Measurements from ENCODE around the gene RNU5D-1. TPM values are rescaled to one million over a fixed set of nuclear protein-coding genes. Genes with fewer than 3 reads are reported as not detected.
A peak's percentile ranks its signal among the peaks of the same experiment; 100 is the strongest.

Gene RNU5D-1
- polyA plus RNA-seq, 5 donors, result 1.4 to 4.3 TPM; not detected in 3

DNA sequence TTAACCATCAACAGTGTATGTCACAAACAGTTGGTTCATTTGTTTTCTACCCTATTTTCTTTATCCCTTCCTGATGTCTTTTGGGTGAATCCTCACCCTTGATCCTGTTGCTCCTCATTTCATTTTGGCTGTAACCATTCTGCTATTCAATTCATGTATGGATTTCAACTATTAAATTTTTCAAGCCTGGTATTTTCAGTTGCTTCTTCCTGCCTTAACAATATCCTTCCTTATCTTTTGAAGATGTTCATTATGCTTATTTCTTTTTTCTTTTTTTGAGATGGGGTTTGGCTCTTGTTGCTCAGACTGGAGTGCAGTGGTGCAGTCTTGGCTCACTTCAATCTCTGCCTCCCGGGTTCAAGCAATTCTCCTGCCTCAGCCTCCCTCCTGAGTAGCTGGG, 2.8 kb upstream of the RNU5D-1 start:
- DNase-seq, result no peak

GRCh38 chr1:44733365-44733764, 2.4 kb upstream of the RNU5D-1 start:
- no peak for DNase-seq

- DNase-seq, result no peak
These were observed 5.8 kb downstream of the RNU5D-1 start for GRCh38 chr1:44724955-44725698.

DNA sequence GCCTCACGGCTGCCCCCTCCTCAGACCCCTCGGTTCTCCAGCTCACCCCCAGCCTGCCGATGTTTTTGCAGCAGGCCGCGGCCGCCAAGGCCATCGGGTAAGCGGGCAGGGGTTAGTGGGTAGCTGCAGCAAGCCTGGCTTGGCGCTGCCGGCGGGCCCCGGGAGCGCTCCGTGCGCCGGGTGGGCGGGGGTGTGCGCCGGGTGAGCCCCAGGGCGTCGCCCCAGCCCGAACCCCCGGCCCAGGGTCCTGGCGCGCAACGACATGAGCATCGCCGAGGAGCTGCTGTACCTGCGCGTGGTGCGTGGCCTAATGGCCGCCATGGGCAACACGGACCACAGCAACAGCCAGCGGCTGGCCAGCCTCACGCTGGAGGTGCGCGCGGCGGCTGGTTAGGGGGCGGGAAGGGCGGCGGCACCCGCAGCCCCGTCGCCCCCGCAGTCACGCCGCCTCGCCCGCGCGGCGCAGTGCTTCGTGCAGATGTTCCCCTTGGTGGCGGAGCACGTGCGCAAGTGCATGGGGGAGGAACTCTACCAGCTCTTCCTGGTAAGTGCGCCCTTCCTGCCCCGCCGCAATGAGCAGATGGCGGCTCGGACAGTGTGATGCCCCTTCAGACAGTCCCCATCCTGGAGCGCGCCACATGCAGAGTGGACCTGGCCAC, 6.5 kb downstream of the RNU5D-1 start:
- DNase-seq, result no peak

GRCh38 chr1:44723496-44724295, 7.3 kb downstream of the RNU5D-1 start:
- DNase-seq, result no peak

DNA sequence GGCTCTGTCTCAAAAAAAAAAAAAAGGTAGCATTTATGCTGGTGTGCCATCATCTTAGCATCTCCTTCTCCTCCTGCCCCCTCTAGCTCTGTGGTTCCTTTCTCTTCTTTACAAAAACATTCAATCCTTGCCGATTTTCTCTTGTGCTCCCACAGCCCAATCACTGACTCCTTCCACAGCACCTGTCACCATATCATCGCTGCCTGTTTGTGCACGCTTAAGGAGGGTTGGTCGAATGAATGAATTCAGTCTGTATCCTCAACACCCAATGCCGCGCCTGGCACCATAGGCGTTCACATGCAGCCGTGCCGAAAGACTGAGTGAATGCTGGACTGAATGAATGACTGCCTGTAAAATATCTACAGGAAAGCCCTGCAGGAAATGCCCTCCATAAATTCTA, 7.9 kb downstream of the RNU5D-1 start:
- no peak for DNase-seq

- peak; percentile 45 to 58 for DNase-seq
These were observed 9.2 kb downstream of the RNU5D-1 start for GRCh38 chr1:44721485-44722361.

- DNase-seq, result no peak
These were observed 10.7 kb downstream of the RNU5D-1 start for GRCh38 chr1:44720281-44720680.

DNA sequence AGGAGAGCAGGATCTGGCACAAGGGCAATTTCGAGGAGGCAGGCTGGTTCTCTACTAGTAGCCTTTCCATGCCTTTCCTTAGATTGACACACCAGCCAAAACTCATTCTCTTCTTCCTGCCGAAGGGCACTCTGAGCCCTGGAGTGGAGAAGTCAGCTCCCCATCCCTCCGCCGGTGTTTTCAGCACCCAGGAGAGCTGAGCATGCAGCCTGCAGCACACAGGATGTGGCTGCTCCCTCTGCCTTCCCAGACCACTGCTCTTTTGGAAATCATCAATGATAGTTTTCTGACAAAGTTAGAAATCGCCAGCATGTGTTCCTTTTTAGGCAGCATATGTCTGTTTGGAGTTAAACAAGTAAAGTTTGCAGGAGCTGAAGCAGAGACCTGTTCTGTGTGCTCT, 11.7 kb downstream of the RNU5D-1 start:
- no peak for DNase-seq

DNA sequence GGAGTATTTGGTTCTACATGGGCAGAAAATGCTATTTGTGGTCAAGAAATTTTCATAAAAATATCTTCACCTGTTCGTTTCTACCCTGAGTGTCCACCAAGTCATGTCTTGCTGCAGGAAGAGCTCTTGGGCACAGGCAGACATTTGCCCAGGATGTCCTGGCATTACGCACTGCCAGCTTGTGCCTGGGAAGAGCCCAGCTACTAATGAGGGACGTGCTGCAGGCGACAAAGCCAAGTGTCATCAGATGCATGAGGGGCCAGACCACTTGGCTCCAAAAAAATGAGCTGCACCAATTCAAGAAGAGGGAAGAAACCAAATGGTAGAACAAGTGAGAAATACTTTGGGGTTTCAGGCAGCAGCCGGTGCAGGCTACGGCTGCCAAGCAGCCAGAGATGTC, 12.9 kb downstream of the RNU5D-1 start:
- no peak for DNase-seq

DNA sequence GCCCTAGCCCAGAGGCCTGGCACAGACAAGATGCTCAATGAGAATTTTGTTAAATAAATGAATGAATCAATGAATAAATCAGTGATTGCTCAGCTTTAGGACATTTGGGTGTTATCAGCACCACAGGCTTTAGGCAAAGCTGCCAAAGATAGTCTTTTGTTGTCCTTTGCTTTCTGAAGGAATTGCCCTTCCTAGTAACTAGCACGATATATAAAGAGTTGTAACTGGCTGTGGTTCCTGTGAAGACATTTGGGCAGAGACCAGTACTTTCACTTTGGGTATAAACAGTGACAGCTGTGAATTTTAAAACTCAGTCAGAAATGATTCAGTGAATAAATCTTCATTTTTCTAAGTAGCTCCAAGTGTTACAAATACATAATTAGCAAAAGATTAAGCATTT, 13.3 kb downstream of the RNU5D-1 start:
- no peak for DNase-seq

GRCh38 chr1:44717156-44717555, 13.8 kb downstream of the RNU5D-1 start:
- DNase-seq, result no peak

DNA sequence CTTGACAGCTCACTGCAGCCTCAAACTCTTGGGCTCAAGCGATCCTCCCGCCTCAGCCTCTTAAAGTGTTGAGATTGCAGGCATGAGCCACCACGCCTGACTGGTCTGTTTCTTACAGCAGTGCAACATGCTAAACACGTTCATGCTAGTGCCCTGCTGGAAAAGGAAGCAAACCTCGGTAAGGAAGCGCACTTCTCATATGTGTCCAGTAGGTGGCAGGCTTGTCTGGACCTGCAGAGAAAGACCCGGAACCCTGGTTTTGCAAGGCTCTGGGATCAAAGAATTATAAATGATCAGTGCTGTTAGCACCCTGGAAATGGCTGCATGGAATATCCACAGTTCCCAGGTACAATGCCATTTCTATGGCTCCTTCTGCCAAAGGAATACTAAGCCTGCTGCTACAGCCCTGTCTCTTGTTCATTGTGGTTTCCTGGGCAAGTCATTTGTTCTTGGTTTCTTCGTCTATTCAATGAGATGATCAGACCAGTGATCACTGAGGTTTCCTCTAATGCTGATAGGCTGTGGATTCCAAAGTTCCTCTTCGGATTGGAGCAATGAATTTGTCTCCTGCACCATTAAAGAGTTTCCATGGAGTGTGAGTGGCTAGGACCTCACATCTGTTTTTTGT, 15.9 kb downstream of the RNU5D-1 start:
- peak; percentile 46 to 67 for DNase-seq

DNA sequence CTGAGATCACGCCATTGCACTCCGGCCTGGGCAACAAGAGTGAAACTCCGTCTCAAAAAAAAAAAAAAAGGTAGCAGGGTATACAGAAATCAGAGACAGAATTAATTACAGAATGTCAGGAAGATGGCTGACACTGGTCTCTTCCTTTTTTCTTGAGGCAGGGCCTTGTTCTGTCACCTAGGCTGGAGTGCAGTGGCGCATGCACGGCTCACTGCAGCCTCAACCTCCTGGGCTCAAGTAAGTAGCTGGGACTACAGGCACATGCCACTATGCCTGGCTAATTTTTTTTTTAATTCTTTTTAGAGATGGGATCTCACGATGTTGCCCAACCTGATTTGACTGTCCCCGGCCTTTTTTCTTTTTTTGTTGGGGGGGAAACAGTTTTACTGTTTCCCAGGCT, 16.4 kb downstream of the RNU5D-1 start:
- DNase-seq, result no peak

- no peak for DNase-seq
These were observed 17.6 kb downstream of the RNU5D-1 start for GRCh38 chr1:44713321-44713781.

GRCh38 chr1:44707959-44708831, 22.8 kb downstream of the RNU5D-1 start:
- no peak for DNase-seq

- DNase-seq, result no peak
These were observed 23.7 kb downstream of the RNU5D-1 start for GRCh38 chr1:44707112-44707881.

DNA sequence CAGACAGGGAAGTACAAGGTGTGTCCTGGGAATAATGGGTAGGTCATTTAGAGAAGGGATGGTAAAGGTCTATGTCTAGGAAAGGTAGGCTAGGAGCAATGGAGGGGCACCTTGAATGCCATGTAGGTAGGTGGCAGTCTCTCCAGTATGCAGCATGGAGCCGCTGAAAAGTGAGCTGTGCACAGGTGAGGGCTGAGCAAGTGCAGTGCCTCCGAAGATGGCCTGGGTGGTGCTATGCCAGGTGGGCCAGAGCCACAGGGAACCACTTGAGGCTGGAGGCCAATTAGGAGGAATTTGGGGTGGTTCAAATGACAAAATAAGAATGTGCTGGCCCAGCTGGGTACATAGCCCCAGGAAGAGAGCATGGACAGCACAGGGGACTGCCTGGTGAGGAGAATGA, 25.0 kb downstream of the RNU5D-1 start:
- no peak for DNase-seq

DNA sequence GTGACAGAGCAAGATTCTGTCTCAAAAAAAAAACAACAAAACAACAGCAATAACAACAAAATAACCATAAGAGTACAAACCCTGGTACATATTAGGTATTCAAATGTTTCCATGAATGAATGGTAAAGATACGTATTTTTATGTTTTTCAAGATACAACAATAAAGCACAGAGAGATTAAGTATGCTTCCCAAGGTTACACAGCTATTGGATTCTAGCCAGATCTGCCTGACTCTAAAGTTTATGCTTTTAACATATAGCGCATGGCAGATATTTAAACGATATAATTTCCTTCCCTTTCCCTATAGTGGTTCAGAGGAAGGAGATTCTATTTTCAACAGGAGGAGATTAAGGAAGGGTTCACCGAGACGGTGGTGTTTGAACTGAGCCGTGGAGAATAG, 25.5 kb downstream of the RNU5D-1 start:
- DNase-seq, result no peak
